T1000 (cell line): ENCODE data around the gene TLK1.
"Not testable (repeated sequence)": the region's sequence is repeated elsewhere in the genome, so short reads cannot be mapped to it uniquely, and the experiment has no call there.

ENCODE experiments used
- DNase-seq: peaks from one replicate; lab custom pipeline; 2025; ENCODE audit warnings: mixed read lengths; lab: John Stamatoyannopoulos, UW

TLK1 gene

GRCh38 chr2:171169839-171170238 lies 9.1 kb upstream of the TLK1 start:
- DNase-seq, result no peak

GRCh38 chr2:171169333-171169732 lies 8.6 kb upstream of the TLK1 start:
- no peak for DNase-seq

GRCh38 chr2:171167352-171167997 lies 6.8 kb upstream of the TLK1 start:
- no peak for DNase-seq

- no peak for DNase-seq
These were observed 5.8 kb upstream of the TLK1 start for GRCh38 chr2:171166328-171166983.

- no peak for DNase-seq
These were observed 5.3 kb upstream of the TLK1 start for GRCh38 chr2:171165967-171166327.

GRCh38 chr2:171163261-171163660 lies 2.6 kb upstream of the TLK1 start:
- DNase-seq, result no peak

- DNase-seq, result not testable (repeated sequence)
These were observed 2.0 kb upstream of the TLK1 start for GRCh38 chr2:171162522-171163197.

GRCh38 chr2:171160956-171161740 lies 455 bp upstream of the TLK1 start:
- peak; percentile 47 for DNase-seq

GRCh38 chr2:171159372-171160118 lies 1.1 kb downstream of the TLK1 start:
- DNase-seq, result no peak

- no peak for DNase-seq
These were observed 1.8 kb downstream of the TLK1 start for GRCh38 chr2:171158790-171159371.

GRCh38 chr2:171158036-171158789 lies 2.5 kb downstream of the TLK1 start:
- no peak for DNase-seq

GRCh38 chr2:171157109-171157500 lies 3.6 kb downstream of the TLK1 start:
- DNase-seq, result no peak

- DNase-seq, result no peak
These were observed 6.3 kb downstream of the TLK1 start for GRCh38 chr2:171154348-171154747.

GRCh38 chr2:171150694-171151285 lies 9.9 kb downstream of the TLK1 start:
- DNase-seq, result no peak

- DNase-seq, result no peak
These were observed 10.6 kb downstream of the TLK1 start for GRCh38 chr2:171149986-171150693.

GRCh38 chr2:171149171-171149938 lies 11.3 kb downstream of the TLK1 start:
- no peak for DNase-seq

GRCh38 chr2:171147081-171147480 lies 13.6 kb downstream of the TLK1 start:
- DNase-seq, result no peak

- DNase-seq, result no peak
These were observed 14.1 kb downstream of the TLK1 start for GRCh38 chr2:171146633-171147032.

- DNase-seq, result no peak
These were observed 14.6 kb downstream of the TLK1 start for GRCh38 chr2:171146071-171146470.
